PC-3 (cell line): Measurements from ENCODE around the gene LSM3. TPM values are rescaled to one million over a fixed set of nuclear protein-coding genes. Genes with fewer than 3 reads are reported as not detected.

Experiments
- ATAC-seq: fragments of 200-7000 bp; cut with Tn5 transposase; 2 replicates; pipeline ENCODE4 v1.9.1; 2020; ENCODE audit warnings: mild to moderate bottlenecking, moderate library complexity
- BruUV-seq: library from RNA; stranded (reverse); fragments of 400-500 nt; replicated peaks from 2 replicates; lab custom pipeline; 2021; lab: Mats Ljungman, UMichigan
- CTCF ChIA-PET: fragments of 300-600 bp; sonication (Branson Sonifier 250); formaldehyde crosslinking; loops from one replicate; lab custom pipeline; 2022; ENCODE audit warnings: antibody characterized with exemption; lab: Charles Lee
- POLR2A ChIA-PET: fragments of 300-600 bp; sonication (Branson Sonifier 250); formaldehyde crosslinking; loops from one replicate; lab custom pipeline; 2022; ENCODE audit warnings: antibody characterized with exemption; ENCODE audit not compliant: unreplicated experiment; lab: Charles Lee
- DNase-seq: peaks from one replicate; pipeline ENCODE4 v3.0.0-alpha.2; 2015
- H2AFZ ChIP-seq: fragments of 300-600 bp; sonication (generic); 2 replicates; pipeline ENCODE4 v1.6.0; 2016; ENCODE audit warnings: antibody characterized with exemption, low read length
- H3F3A ChIP-seq: fragments of 300-600 bp; sonication (generic); one replicate; pipeline ENCODE4 v1.6.0; 2017; ENCODE audit warnings: antibody characterized with exemption, low read length, control low read depth, mild to moderate bottlenecking; ENCODE audit not compliant: unreplicated experiment
- H3K27ac ChIP-seq: fragments of 300-600 bp; sonication (generic); 2 replicates; pipeline ENCODE4 v1.5.1; 2016; ENCODE audit warnings: mild to moderate bottlenecking, low read length
- H3K27me3 ChIP-seq: fragments of 300-600 bp; sonication (generic); 2 replicates; pipeline ENCODE4 v1.6.1; 2016; ENCODE audit warnings: low read length, mixed read lengths
- H3K36me3 ChIP-seq: fragments of 300-600 bp; sonication (generic); 2 replicates; pipeline ENCODE4 v1.6.1; 2016; ENCODE audit warnings: low read depth, mixed run types, low read length, mixed read lengths
- H3K4me1 ChIP-seq: fragments of 300-600 bp; sonication (generic); 2 replicates; pipeline ENCODE4 v1.5.1; 2016; ENCODE audit warnings: low read length; ENCODE audit not compliant: insufficient read depth
- H3K4me2 ChIP-seq: fragments of 300-600 bp; sonication (generic); 2 replicates; pipeline ENCODE4 v1.6.0; 2016; ENCODE audit warnings: low read length
- H3K4me3 ChIP-seq: fragments of 300-600 bp; sonication (generic); 2 replicates; pipeline ENCODE4 v1.5.1; 2016; ENCODE audit warnings: mild to moderate bottlenecking, low read length, mixed read lengths
- H3K79me2 ChIP-seq: fragments of 300-600 bp; sonication (generic); 2 replicates; pipeline ENCODE4 v1.6.1; 2017; ENCODE audit warnings: low read length, mixed read lengths
- H3K9ac ChIP-seq: fragments of 300-600 bp; sonication (generic); 2 replicates; pipeline ENCODE4 v1.6.0; 2016; ENCODE audit warnings: mild to moderate bottlenecking, low read length
- H3K9me2 ChIP-seq: fragments of 300-600 bp; sonication (generic); replicated peaks from 2 replicates; pipeline ENCODE4 v1.6.1; 2016; ENCODE audit warnings: mixed run types, low read length, mixed read lengths
- H3K9me3 ChIP-seq: fragments of 300-600 bp; sonication (generic); 2 replicates; pipeline ENCODE4 v1.6.1; 2016; ENCODE audit warnings: low read length, mixed read lengths
- H4K20me1 ChIP-seq: fragments of 300-600 bp; sonication (generic); 2 replicates; pipeline ENCODE4 v1.6.1; 2016; ENCODE audit warnings: low read length, mixed read lengths
- CTCF ChIP-seq: fragments of 300-600 bp; sonication (generic); conservative IDR thresholded peaks from 2 replicates; pipeline ENCODE4 v1.5.1; 2017; ENCODE audit warnings: antibody characterized with exemption, low read depth, mild to moderate bottlenecking, low read length
- EZH2 ChIP-seq: fragments of 300-600 bp; sonication (generic); IDR thresholded peaks from one replicate; pipeline ENCODE4 v1.6.1; 2017; ENCODE audit warnings: antibody characterized with exemption, mild to moderate bottlenecking, low read length; ENCODE audit not compliant: unreplicated experiment
- EZH2phosphoT487 ChIP-seq: fragments of 300-600 bp; sonication (generic); IDR thresholded peaks from 2 replicates; pipeline ENCODE4 v1.6.1; 2018; ENCODE audit warnings: mild to moderate bottlenecking, antibody characterized with exemption, low read length, borderline replicate concordance
- intact Hi-C: fragments of 100-400 bp; cut with micrococcal nuclease; formaldehyde crosslinking; loops from 2 replicates; pipeline ENCODE4 v1.9.0; 2023
- total RNA-seq: library from RNA; depleted of rRNA; stranded (reverse); fragments of >200 nt; gene quantifications from 2 replicates; pipeline ENCODE4 v1.2.3, GENCODE V29; 2014

LSM3 gene
- total RNA-seq, 1 experiment from 2014 or later = 27.2 TPM

- ATAC-seq = no peak
- CTCF ChIA-PET = no interaction called here
Measured at GRCh38 chr3:14138878-14139655, 39.5 kb upstream of the LSM3 start.

GRCh38 chr3:14139771-14140170, 38.8 kb upstream of the LSM3 start:
- Histone ChIP-seq H3K4me1 (peaks cover 40% of the 10 kb centered on the region), H3F3A (peaks cover 8% of the 10 kb centered on the region), H2AFZ (no peak overlapping the region), H3K79me2 (no peaks in the 10 kb centered on the region), H3K4me2 (no peak overlapping the region), H3K9ac (no peak overlapping the region), H3K36me3 (peaks cover 29% of the 10 kb centered on the region), H3K4me3 (no peak overlapping the region), H4K20me1 (no peaks in the 10 kb centered on the region), H3K27ac (no peak overlapping the region), H3K9me2 (no peaks in the 10 kb centered on the region), H3K27me3 (no peaks in the 10 kb centered on the region), H3K9me3 (no peaks in the 10 kb centered on the region)
- no peak for ATAC-seq
- TF ChIP-seq EZH2 = no peak
- no peak for TF ChIP-seq EZH2phosphoT487
- TF ChIP-seq CTCF = no peak
- POLR2A ChIA-PET = no interaction called here
- DNase-seq = no peak
- CTCF ChIA-PET = no interaction called here
- intact Hi-C loops = no loop called here
- BruUV-seq = no TSS peak

More at GRCh38 chr3:14138878-14139655, 39.5 kb upstream of the LSM3 start:
- Histone ChIP-seq H3K9me3 (no peaks in the 10 kb centered on the region), H3K4me1 (peaks cover 34% of the 10 kb centered on the region), H4K20me1 (no peaks in the 10 kb centered on the region), H3K9ac (no peak overlapping the region), H3K79me2 (no peaks in the 10 kb centered on the region), H3K27ac (no peak overlapping the region), H3F3A (peaks cover 8% of the 10 kb centered on the region), H3K4me2 (no peak overlapping the region), H3K27me3 (no peaks in the 10 kb centered on the region), H2AFZ (no peak overlapping the region), H3K4me3 (no peak overlapping the region), H3K36me3 (peaks cover 36% of the 10 kb centered on the region), H3K9me2 (no peaks in the 10 kb centered on the region)
- no peak for DNase-seq
- no TSS peak for BruUV-seq
- intact Hi-C loops = no loop called here
- no peak for TF ChIP-seq EZH2phosphoT487
- no peak for TF ChIP-seq EZH2
- no peak for TF ChIP-seq CTCF
- POLR2A ChIA-PET = no interaction called here

GRCh38 chr3:14140668-14141067, 37.9 kb upstream of the LSM3 start:
- ATAC-seq (no peak), DNase-seq (no peak)
- H3K79me2 ChIP-seq = no peaks in the 10 kb centered on the region
- H3K4me2 ChIP-seq = no peak overlapping the region
- H3K4me1 ChIP-seq = peaks cover 49% of the 10 kb centered on the region
- no peak for TF ChIP-seq CTCF
- no peak for TF ChIP-seq EZH2phosphoT487
- no peak for TF ChIP-seq EZH2
- H3K4me3 ChIP-seq = no peak overlapping the region
- H3K27ac ChIP-seq = no peak overlapping the region
- no peaks in the 10 kb centered on the region for H3K9me2 ChIP-seq
- no peak overlapping the region for H2AFZ ChIP-seq
- ChIA-PET POLR2A (no interaction called here), CTCF (no interaction called here)
- peaks cover 8% of the 10 kb centered on the region for H3F3A ChIP-seq
- intact Hi-C loops = no loop called here
- H3K36me3 ChIP-seq = peaks cover 23% of the 10 kb centered on the region
- no TSS peak for BruUV-seq
- no peaks in the 10 kb centered on the region for H4K20me1 ChIP-seq
- H3K9ac ChIP-seq = no peak overlapping the region
- no peaks in the 10 kb centered on the region for H3K9me3 ChIP-seq
- no peaks in the 10 kb centered on the region for H3K27me3 ChIP-seq
